Naive B cell (primary cell): ENCODE data around the gene HECTD3. TPM values are rescaled to one million over a fixed set of nuclear protein-coding genes. Genes with fewer than 3 reads are reported as not detected.

Source experiments
- polyA plus RNA-seq, 6 donors: library from polyadenylated mRNA; unstranded; fragments of 300-500 nt; fragmentation: Illumina TruSeq; gene quantifications; one replicate each; pipeline ENCODE4 v1.2.3, GENCODE V29; 2021; ENCODE audit warnings: low read depth in 6 of 6

The HECTD3 gene
- polyA plus RNA-seq, 6 donors from 2014 or later: 9.1 to 31.6 (median 16.1) TPM

Other genes with a start within 250 kb of the HECTD3 start
- gene RPS8, start 235.8 kb downstream of the HECTD3 start, polyA plus RNA-seq: 1,000 to 10,000 TPM in 5 of 6 donors, 100 to 1,000 TPM in 1; 896 to 1,302 (median 1,132) TPM
- under 1 TPM in 1 of 6 donors, not detected in 5; 0.12 TPM for gene BEST4, start 223.2 kb downstream of the HECTD3 start, polyA plus RNA-seq
- gene PLK3, start 210.9 kb downstream of the HECTD3 start, polyA plus RNA-seq: 1 to 10 TPM; 2.6 to 9.2 (median 5.0) TPM
- not detected for gene DYNLT4, start 204.0 kb downstream of the HECTD3 start, polyA plus RNA-seq
- gene BTBD19, start 202.8 kb downstream of the HECTD3 start, polyA plus RNA-seq: under 1 TPM in 3 of 6 donors, not detected in 3; 0.09 to 0.57 (median 0.31) TPM
- under 1 TPM in 1 of 6 donors, not detected in 5; 0.27 TPM for gene PTCH2, start 168.1 kb downstream of the HECTD3 start, polyA plus RNA-seq
- 10 to 100 TPM; 15.1 to 23.5 (median 18.1) TPM for gene EIF2B3, start 24.7 kb downstream of the HECTD3 start, polyA plus RNA-seq
- gene UROD, start 930 bp upstream of the HECTD3 start, polyA plus RNA-seq: 10 to 100 TPM; 59.9 to 95.9 (median 77.4) TPM
- under 1 TPM in 2 of 6 donors, not detected in 4; 0.07 to 0.11 TPM for gene ZSWIM5, start 195.3 kb upstream of the HECTD3 start, polyA plus RNA-seq